Measurements from ENCODE around the gene AGPAT1.
"Not testable (repeated sequence)": the region's sequence is repeated elsewhere in the genome, so short reads cannot be mapped to it uniquely, and the experiment has no call there.

Gene AGPAT1

DNA sequence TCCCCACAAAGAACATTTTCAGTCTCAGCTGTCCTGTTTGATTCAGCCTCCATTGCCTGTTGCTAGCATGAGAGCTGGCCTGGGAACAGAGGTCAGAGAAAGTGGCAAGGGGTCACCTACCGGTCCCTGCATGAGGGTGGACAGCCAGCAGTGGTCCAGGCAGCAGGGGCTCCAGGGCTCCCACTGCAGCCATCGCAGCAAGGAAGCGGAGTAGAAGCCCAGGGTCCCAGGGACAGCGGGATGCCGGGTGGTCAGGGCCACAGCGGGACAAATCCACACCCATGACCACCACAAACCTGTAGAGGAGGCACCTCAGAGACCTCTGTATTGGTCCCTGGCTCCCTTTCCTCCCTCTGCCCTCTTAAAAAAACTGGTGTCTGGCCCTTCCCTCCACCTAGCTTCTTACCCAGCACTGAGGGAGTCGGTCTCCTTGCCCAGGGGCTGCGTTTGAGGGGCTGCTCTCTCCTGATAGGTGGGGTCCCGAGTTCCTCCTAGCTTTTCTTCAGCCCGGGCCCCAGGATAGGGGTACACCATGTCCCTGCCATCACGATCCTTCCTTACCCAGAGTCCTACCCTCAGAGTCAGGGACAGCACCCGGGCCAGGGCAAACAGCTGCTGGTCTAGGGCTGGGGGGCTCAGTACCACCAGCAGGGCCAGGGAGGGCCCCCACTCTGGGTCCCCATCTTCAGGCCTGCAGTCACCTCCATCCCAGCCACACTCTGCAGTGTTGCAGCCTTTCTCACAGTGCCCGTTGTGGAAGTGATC lies 25.0 kb upstream of the AGPAT1 start:
- in situ Hi-C loops (cut with MboI; ENCODE audit: low sequenced_read_pairs) = no loop called here

DNA sequence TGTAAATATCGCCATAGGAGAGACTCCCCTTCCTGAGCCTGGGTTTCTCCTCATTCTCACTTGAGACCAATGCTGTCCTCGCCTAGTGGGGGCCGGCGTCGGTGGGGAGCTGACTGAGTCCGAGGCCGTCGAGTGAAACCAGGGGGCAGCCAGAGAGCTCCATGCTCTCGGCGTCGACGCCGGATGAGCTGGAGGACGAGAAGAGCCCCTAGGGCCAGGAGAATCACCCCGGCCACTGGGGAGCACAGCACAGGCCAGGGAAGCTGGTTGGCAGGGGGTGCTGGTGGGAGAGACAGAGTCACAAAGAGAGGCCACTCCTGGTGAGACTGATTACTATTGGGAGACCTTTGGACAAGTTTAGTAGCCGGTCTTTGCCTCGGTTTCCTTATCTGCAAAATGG lies 23.0 kb upstream of the AGPAT1 start:
- in situ Hi-C loops (cut with MboI; ENCODE audit: low sequenced_read_pairs) = no loop called here

DNA sequence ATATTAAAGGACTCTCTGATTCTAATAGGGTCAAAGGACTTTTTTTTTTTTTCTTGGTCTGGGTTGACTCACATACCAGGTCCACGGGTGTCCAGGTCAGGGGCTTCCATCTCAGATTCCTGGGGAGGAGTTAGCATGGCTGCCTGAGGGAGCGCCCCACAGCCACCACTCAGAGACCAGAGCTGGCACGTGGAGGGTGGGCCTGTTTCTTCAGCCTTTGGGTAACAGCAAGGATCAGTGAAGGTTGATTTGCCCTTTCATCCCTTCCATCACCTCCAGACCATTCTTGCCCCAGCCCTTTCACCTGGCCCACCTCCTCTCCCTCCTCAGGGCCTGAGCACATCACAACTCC lies 22.4 kb upstream of the AGPAT1 start:
- in situ Hi-C loops (cut with MboI; ENCODE audit: low sequenced_read_pairs) = no loop called here

DNA sequence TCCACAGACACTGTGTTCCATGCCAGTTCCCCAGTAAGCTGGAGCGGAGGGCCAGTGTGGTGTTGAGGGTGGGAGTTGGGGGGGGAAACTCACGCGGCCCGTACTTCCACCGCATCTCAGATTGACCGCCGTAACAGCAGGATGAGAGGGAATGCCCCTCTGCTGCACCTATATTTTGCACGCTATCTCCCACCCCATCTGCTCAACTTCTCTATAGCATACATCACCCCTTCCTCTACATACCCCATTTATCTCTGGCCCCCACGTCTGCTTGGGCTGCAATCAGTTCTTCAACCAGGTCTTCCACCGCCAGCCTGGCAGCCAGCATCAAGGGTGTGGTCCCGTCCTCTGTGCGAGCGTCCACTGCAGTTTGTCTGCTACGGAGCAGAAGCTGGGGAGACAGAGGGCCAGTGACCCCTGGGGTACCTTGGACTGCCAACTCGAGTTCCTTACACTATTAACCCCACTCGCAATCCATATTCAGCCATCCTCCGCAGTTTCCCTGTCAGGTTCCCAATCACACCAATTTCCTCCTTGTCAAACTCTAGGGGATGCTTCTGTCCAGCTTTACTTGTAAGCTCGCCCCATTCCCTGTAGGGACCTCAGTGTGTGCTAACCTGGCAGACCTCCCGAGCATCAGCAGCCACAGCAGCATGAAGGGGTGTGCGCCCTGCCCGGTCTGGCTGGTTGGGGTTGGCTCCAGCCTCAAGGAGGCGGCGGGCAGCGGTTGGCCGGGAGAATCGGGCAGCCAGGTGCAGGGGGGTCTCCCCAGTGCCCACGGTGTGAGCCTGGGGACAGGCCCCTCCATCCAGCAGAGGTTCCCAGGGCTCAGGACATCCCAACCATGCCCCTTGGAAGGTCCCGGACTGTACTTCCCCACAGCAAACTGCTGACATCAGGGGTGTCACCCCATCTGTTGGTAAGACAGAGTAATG lies 21.1 kb upstream of the AGPAT1 start:
- in situ Hi-C loops (cut with MboI; ENCODE audit: low sequenced_read_pairs) = no loop called here

DNA sequence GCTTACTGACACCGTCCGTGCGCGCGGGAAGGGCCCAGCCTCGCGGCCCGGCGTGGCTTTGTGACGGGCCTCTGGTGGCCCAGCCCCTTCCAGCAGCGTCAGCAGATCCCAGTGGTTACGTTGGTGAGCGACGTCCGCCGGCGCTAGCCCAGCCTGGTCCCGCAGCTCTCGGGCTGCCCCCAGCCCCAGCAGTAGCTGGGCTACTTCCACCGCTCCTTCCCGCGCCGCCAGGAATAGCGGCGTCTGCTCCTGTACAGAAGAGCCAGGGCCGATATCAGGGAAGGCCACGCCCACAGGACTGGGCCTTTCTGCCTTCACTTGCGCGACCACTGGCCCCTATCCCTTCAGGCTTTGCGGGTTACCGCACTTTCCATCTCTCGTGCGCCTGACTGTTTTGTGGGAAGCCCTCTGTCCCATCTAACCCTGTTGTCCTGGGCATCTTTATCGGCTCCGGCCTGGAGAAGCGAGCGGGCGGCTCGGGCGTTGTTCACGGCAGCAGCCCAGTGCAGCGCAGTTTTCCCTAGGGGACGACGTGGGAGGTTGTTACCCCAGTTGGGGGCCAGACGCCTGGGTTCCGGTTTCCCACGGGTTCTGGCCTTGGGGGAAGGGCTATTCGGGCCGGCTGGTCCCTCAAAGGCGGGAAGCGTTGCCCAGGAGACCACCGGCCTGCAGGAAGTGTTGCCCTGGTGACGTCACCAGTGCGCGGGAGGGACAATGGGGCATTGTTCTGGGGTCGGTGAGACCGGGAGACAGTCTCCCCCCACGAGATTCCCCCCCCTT lies 20.2 kb upstream of the AGPAT1 start:
- in situ Hi-C loops (cut with MboI; ENCODE audit: low sequenced_read_pairs) = no loop called here

DNA sequence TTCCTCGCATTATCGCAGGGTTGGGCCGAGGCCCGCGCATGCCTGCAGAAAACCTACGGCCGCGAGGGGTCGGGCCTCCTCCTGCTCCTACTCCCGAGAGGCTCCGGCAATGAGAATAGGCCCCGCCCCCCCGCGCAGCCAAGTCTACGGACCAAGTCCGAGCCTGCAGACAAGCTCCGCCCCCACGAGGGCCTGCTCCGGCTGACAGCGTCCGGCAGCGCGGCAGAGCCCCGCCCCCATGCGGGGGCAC lies 19.7 kb upstream of the AGPAT1 start:
- in situ Hi-C loops (cut with MboI; ENCODE audit: low sequenced_read_pairs) = no loop called here

DNA sequence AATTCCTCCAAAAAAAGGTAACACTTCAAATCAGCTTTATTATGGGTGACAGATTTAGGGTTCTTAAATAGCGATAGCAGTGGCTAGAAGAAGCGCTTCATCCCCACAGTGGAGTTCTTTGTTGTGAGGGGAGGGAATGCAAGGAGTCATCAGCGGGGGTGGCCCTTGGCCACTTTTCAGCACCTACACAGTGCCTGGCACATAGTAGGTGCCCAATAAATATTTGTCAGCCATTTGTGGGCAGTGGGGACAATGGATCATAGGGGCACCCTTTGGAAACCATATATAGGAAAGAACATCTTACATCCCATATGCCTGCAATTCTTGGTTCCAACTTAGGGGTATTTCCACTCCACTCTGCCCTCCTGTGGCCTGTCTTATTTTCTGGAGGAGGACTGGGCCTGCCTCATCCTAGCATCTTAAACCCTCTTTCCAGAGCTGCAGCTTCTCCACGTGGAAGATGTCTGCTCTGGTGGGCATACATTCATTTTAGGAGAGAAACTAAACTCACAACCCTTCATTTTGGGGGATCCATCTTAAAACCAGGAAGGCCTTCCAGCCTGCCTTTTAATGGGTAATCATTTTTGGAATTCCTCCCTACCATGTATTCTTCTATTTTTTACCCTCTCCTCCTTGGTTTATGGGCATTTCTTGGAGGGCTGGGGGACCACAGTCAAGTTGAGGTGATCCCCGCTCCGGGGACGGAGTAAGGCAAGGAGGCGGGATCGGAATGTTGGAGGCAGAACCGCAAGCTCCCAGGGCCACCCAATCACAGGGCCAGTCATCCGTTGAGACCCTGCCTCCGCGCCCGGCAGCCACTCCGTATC lies 19.2 kb upstream of the AGPAT1 start:
- in situ Hi-C loops (cut with MboI; ENCODE audit: low sequenced_read_pairs) = no loop called here

DNA sequence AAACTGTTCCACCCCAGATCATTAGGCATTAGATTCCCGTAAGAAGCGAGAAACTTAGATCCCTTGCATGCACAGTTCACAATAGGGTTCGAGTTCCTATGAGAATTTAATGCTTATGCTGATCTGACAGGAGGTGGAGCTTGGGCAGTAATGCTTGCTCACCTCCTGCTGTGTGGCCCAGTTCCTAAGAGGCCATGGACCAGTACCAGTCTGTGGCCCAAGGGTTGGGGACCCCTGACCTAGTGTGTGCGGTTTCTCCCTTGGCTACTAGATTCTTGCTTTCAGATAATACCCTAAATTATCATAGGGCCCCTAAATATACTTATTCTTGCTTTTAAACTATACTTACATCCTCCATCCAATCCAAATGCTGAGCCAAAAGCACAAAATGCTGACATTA lies 18.5 kb upstream of the AGPAT1 start:
- in situ Hi-C loops (cut with MboI; ENCODE audit: low sequenced_read_pairs) = no loop called here

DNA sequence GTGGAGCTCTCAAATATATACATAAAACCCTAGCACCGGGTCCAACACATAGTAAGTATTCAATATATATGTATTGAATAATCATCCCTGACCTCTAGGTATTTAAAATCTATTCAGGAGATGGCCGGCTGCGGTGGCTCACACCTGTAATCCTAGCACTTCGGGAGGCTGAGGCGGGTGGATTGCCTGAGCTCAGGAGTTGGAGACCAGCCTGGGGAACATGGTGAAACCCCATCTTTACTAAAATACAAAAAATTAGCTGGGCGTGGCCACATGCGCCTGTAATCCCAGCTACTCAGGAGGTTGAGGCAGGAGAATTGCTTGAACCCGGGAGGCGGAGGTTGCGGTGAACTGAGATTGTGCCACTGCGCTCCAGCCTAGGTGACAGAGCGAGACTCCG lies 17.2 kb upstream of the AGPAT1 start:
- in situ Hi-C loops (cut with MboI; ENCODE audit: low sequenced_read_pairs) = not testable (repeated sequence)

DNA sequence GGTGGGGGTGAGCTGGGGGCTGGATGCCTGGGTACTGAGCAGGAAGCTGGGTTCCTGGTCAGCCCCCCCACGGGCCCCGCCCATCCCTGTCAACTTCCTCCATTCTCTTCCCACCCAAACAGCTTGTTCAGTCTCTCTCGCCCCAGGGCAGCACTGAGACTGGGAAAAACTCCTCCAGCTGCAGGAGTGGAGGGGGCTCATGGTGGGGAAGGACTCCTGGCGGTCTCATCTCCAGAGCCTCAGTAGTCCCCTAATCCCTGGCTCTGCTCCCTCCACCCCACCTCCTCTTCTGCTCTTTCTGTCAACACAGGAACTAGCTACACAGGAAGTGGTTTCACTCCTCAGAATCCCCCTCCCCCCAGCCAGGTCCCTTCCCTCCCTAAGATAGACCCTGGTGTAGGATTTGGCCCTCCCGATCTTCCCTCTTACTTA lies 16.7 kb upstream of the AGPAT1 start, which contains the start of gene GPSM3:
Gene GPSM3 (minus strand): TSS at position 36 of the 432 bp plus-strand sequence. CDS start 130 bp downstream, outside the sequence.
- in situ Hi-C loops (cut with MboI; ENCODE audit: low sequenced_read_pairs) = no loop called here

DNA sequence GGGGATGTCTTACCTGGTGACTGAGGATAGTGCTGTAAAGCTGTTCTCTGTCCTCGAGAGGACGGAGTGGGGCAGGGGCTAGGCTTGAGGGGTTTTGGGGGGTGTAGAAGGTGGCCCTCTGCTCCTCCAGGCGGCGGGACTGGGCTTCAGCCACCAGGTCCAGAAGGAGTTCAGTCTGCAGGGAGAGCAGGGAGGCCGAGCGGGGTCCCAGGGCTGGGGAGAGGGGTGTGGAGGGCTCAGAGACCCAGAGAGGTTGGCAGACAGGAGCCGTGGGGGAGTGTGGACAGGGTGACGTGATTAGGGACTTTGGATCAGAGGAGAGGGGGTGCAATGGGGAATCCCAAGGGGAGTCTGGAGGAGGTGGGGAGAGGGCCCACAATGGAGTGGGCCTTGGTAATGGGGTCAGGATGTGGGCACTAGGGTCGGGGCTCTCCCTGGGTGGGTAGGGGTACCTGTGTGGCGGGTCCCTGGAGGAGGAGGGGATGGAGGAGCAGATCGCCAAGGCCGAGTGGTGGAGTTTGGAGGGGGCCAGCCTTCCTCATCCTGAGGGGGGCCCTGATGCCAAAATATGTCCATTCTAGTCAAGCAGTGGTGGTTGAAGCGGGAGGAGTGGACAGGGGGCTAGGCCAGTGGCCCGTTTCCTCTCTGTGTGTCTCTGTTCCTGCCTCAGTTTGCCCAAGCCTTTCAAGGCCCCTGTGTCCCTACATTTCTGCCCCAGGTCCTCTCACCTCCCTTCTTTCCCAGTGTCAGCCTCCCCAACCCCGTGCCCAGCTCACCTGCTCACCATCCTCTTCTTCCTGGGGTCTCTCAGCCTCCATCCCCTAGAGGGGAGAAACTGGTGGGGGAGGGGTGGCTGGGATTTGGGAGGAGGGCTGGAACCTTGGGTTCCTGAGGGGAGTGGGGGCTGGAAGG lies 16.1 kb upstream of the AGPAT1 start:
- in situ Hi-C loops (cut with MboI; ENCODE audit: low sequenced_read_pairs) = no loop called here

DNA sequence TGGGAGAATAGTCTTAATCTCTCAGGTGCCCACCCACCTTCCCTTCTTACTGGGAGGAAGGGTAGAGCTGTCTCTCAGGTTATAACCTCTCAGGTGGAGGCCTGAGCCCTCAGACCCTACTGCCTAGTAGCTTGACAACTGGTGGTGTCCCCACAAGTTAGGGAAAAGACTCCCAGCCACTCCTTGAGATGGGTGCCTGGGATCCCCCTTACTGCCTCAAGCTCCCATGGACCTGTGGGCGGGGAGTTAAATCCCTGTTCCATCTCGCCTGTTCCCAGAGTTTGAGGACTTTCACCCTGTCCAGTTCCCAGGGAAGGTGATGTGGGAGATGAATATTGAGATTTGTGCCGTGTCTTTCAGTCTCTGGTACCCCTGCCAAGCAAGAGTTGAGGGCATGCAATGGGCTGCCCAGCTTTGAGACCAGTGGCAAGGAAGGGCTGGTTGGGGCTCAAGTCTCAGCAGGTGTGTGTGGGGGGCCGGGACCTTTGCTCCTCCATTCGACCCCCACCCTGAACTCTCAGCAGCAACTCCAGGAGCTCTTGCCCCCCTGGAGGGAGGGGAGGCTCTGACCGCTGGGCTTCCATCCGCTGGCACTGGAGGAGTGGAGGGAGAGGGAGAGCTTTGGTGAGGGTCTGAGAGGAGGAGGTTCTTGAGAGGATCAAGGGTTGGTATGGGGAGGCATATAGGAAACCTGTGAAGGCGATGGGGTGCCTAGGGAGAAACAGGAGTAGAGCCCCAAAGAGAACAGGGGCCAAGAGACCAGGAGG lies 15.2 kb upstream of the AGPAT1 start:
- in situ Hi-C loops (cut with MboI; ENCODE audit: low sequenced_read_pairs) = no loop called here

DNA sequence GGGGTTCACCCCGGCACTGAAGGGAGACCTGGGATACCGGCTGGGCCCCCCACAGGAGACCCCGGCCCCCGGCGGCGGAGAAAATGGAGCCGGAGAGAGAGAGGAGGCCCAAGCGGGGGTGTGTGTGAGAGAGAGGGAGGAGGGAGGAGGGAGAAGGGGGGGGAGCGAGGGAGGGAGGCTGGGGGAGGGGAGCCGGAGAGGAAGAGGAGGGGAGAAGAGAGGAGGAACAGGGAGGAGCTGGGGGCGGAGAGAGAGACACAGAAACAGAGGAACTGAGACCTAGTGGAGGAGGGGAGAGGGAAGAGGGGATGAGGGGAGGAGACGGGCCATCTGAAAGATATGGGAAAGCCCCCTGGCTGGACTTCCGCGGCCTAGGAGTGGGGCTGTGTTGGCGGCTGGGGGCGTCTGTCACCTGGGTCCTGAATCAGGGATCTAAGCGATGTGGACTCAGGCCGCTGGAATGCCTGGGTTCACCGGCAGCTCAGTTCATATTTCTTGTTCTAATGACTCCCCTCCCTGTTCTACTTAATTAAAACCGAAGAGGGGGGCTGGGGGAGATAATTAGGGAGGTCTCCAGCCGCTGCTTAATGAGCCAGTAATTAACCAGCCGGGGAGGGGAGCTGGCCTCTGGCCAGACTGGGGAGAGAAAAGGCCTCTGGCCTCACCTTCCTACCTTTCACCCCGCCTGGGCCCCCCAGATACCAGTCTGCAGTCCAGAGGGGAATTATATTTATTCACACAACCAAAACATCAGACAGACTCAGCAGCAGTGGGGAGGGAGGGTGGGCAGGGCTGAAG lies 14.4 kb upstream of the AGPAT1 start, which contains the start of gene PBX2:
Gene PBX2 (minus strand): TSS at position 149 of the 798 bp plus-strand sequence. CDS start 287 bp downstream, outside the sequence.
- in situ Hi-C loops (cut with MboI; ENCODE audit: low sequenced_read_pairs) = no loop called here

DNA sequence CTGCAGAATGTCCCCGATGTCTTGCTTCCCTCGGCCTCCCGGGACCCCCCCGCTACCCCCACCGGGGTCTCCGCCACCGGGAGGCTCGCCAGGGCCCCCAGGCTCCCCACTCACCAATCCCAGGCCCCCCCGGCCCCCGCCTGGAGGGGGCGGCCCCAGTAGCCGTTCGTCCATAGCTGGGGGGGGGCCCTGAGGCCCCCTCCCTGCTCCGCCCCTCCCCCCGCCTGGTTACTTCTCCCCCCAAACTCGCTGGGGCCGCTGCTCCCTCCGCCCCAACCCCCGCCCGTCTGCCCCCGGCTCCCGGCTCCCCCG lies 13.8 kb upstream of the AGPAT1 start:
- in situ Hi-C loops (cut with MboI; ENCODE audit: low sequenced_read_pairs) = no loop called here

DNA sequence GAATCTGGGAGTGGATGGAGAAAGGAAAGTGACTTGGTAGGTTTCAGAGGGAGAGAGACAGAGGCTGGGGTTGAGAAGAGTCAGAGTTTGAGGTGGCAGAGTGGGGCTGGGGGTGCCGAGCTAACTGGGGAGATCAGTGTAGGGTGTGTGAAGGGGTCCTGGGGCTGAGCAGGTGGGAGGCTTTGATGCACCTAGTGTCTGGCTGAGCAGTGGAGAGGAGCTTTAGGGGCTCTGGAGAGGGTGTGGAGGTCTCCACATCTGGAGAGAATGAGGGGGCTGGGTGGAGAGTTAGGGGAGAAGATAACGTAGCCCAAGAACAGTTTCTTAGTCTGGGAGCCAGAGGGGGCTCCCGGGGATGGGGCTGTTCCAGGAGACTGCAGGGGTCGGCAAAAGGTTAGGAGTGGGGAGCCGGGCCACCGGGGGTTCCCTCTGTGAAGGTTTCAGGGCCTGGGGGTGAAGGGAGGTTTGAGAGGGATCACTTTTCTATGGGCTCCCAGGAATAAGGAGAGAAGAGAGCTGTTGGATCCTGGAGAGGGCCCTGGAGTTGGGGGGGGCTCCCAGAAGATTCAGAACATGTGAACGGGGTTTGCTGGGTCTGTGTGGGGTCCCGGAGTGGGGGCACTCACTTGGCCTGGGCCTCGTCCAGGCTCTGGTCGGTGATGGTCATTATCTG lies 13.3 kb upstream of the AGPAT1 start:
- in situ Hi-C loops (cut with MboI; ENCODE audit: low sequenced_read_pairs) = no loop called here

DNA sequence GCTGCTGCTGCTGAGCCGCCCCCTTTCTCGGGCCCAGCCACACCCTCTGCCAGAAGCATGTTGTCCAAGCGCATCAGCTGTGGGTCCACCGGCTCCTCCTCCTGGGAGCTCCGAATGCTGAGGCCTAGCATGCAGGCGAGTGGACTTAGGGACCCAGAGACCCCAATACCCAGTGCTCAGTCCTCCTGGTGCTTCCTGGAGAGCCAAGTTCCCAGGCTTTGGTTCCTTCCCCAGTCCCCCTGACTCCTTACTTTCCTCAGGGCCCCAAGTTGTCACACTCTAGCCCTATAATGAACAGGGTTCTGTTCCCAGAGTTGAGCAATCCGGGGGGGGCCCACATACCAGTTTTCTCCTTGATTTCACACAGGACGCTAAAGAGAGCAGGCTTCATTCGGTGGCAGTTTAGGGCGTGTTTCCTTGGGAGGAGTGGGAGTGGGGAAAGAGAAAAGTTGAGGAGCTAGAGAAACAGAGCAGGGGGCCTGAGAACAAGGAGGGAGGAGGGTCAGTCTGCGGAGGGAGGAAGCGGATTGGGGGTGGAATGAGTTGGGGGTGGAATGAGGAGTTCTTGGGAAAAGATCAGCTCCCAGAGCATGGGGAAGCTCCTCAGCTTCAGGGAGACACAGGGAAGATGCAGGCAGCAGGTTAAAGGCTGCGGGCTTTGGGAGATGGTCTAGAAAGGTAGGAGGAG lies 12.6 kb upstream of the AGPAT1 start:
- in situ Hi-C loops (cut with MboI; ENCODE audit: low sequenced_read_pairs) = no loop called here
